Trophoblast cell (in vitro differentiated cells and primary cell): Measurements from ENCODE around the gene FOXK2.
"Not testable (repeated sequence)": the region's sequence is repeated elsewhere in the genome, so short reads cannot be mapped to it uniquely, and the experiment has no call there.

Experiments
- DNase-seq, 2 donors: peaks; one replicate each; pipeline ENCODE4 v3.0.0-alpha.2; 2016
- H2AFZ ChIP-seq: 2 replicates; pipeline ENCODE4 v1.6.1; 2013; ENCODE audit warnings: low read length, moderate library complexity, mild to moderate bottlenecking; ENCODE audit not compliant: insufficient read depth, poor library complexity
- H2AK5ac ChIP-seq: 2 replicates; pipeline ENCODE4 v1.6.1; 2013; ENCODE audit warnings: mild to moderate bottlenecking, low read length
- H2BK120ac ChIP-seq: 2 replicates; pipeline ENCODE4 v1.6.1; 2013; ENCODE audit warnings: low read length, mild to moderate bottlenecking, moderate library complexity; ENCODE audit not compliant: insufficient read depth, poor library complexity
- H2BK12ac ChIP-seq: 2 replicates; pipeline ENCODE4 v1.6.1; 2013; ENCODE audit warnings: mild to moderate bottlenecking, low read length, moderate library complexity
- H2BK5ac ChIP-seq: 2 replicates; pipeline ENCODE4 v1.6.1; 2013; ENCODE audit warnings: low read length, low read depth, moderate library complexity, mild to moderate bottlenecking; ENCODE audit not compliant: poor library complexity
- H3K14ac ChIP-seq: 2 replicates; pipeline ENCODE4 v1.6.1; 2013; ENCODE audit warnings: mild to moderate bottlenecking, low read length
- H3K18ac ChIP-seq: 2 replicates; pipeline ENCODE4 v1.6.1; 2013; ENCODE audit warnings: mild to moderate bottlenecking, low read length
- H3K23ac ChIP-seq: 2 replicates; pipeline ENCODE4 v1.6.1; 2013; ENCODE audit warnings: low read length
- H3K27ac ChIP-seq: 2 replicates; pipeline ENCODE4 v1.5.1; 2013; ENCODE audit warnings: low read depth, mild to moderate bottlenecking, inconsistent platforms, low read length, moderate library complexity
- H3K27me3 ChIP-seq: 2 replicates; pipeline ENCODE4 v1.6.1; 2013; ENCODE audit warnings: inconsistent platforms, mild to moderate bottlenecking, low read length, moderate library complexity; ENCODE audit not compliant: insufficient read depth
- H3K36me3 ChIP-seq, 2 experiments: 1 replicate in 1 of 2; 2 replicates in 1 of 2; pipeline ENCODE4 v1.6.1; 2013; ENCODE audit warnings: low read length in 2 of 2, mild to moderate bottlenecking in 2 of 2, moderate library complexity in 1 of 2; ENCODE audit not compliant: insufficient read depth in 2 of 2, control insufficient read depth in 1 of 2
- H3K4ac ChIP-seq: 2 replicates; pipeline ENCODE4 v1.6.1; 2013; ENCODE audit warnings: low read depth, mild to moderate bottlenecking, low read length, moderate library complexity
- H3K4me1 ChIP-seq, 2 experiments: 1 replicate in 1 of 2; 2 replicates in 1 of 2; pipeline ENCODE4 v1.6.1; 2013; ENCODE audit warnings: low read length in 2 of 2, mild to moderate bottlenecking in 2 of 2, moderate library complexity in 1 of 2; ENCODE audit not compliant: insufficient read depth in 2 of 2, control insufficient read depth in 1 of 2
- H3K4me2 ChIP-seq: 2 replicates; pipeline ENCODE4 v1.6.1; 2013; ENCODE audit warnings: inconsistent platforms, mild to moderate bottlenecking, low read length, moderate library complexity
- H3K4me3 ChIP-seq: 2 replicates; pipeline ENCODE4 v1.5.1; 2013; ENCODE audit warnings: mild to moderate bottlenecking, low read depth, low read length, inconsistent platforms
- H3K79me1 ChIP-seq: one replicate; pipeline ENCODE4 v1.6.1; 2013; ENCODE audit warnings: low read length
- H3K79me2 ChIP-seq: 2 replicates; pipeline ENCODE4 v1.6.1; 2013; ENCODE audit warnings: low read length, mild to moderate bottlenecking; ENCODE audit not compliant: control insufficient read depth, insufficient read depth, poor library complexity
- H3K9ac ChIP-seq: 2 replicates; pipeline ENCODE4 v1.6.1; 2013; ENCODE audit warnings: mild to moderate bottlenecking, low read length
- H3K9me3 ChIP-seq: 2 replicates; pipeline ENCODE4 v1.6.1; 2013; ENCODE audit warnings: low read depth, mild to moderate bottlenecking, control low read depth, inconsistent platforms, low read length; ENCODE audit not compliant: insufficient read depth
- H4K12ac ChIP-seq: 2 replicates; pipeline ENCODE4 v1.6.1; 2013; ENCODE audit warnings: low read depth, mild to moderate bottlenecking, low read length, moderate library complexity
- H4K8ac ChIP-seq: 2 replicates; pipeline ENCODE4 v1.6.1; 2013; ENCODE audit warnings: low read depth, mild to moderate bottlenecking, low read length, moderate library complexity
- H4K91ac ChIP-seq: one replicate; pipeline ENCODE4 v1.6.1; 2013; ENCODE audit warnings: low read depth, mild to moderate bottlenecking, low read length, moderate library complexity
- whole genome bisulfite sequencing: extraction: QIAGEN DNeasy Blood & Tissue Kit; methylation state at CpG from one replicate; pipeline ENCODE4 v1.1.7; 2013; ENCODE audit warnings: missing lambda C conversion rate; ENCODE audit not compliant: insufficient read length, insufficient coverage; ENCODE audit errors: extremely low coverage; 5-methylcytosine and 5-hydroxymethylcytosine counted together

Gene FOXK2

GRCh38 chr17:82511642-82512041, 7.9 kb upstream of the FOXK2 start:
- H3K14ac ChIP-seq, H2AFZ ChIP-seq, H3K36me3 ChIP-seq, H3K4me3 ChIP-seq, H2BK5ac ChIP-seq, H3K4ac ChIP-seq, DNase-seq, H4K91ac ChIP-seq, H3K79me1 ChIP-seq, H2BK12ac ChIP-seq, H3K23ac ChIP-seq, H3K79me2 ChIP-seq, H3K9me3 ChIP-seq, H2BK120ac ChIP-seq, H3K27ac ChIP-seq, H3K4me1 ChIP-seq, H3K9ac ChIP-seq, H3K27me3 ChIP-seq, H3K18ac ChIP-seq, H2AK5ac ChIP-seq, H4K8ac ChIP-seq, H4K12ac ChIP-seq, H3K4me2 ChIP-seq: not testable (repeated sequence)
- WGBS, result no CpG with 5 or more reads among the region's 5 CpGs

DNA sequence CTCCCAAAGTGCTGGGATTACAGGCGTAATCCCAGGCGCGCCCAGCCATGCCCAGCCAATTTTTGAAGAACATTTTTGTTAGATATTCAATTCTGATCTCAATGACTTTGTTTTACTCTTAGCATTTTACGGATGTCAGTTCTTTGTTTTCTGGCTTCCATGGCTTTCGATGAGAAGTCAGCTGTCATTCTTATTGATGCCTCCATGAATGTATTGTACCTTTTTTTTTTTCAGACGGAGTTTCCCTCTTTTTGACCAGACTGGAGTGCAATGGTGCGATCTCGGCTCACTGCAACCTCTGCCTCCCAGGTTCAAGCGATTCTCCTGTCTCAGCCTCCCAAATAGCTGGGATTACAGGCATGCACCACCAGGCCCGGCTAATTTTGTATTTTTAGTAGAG, 5.7 kb upstream of the FOXK2 start:
- H3K27ac ChIP-seq, H2AFZ ChIP-seq, H3K27me3 ChIP-seq, H3K4me2 ChIP-seq, H3K4me1 ChIP-seq, H3K79me1 ChIP-seq, H2BK12ac ChIP-seq, H2BK5ac ChIP-seq, H4K12ac ChIP-seq, H2AK5ac ChIP-seq, H3K9ac ChIP-seq, H3K18ac ChIP-seq, H3K9me3 ChIP-seq, H4K8ac ChIP-seq, H4K91ac ChIP-seq, H2BK120ac ChIP-seq, H3K14ac ChIP-seq, H3K4me3 ChIP-seq, H3K79me2 ChIP-seq, H3K23ac ChIP-seq, H3K36me3 ChIP-seq, H3K4ac ChIP-seq, DNase-seq: not testable (repeated sequence)
- no CpG with 5 or more reads among the region's 10 CpGs for WGBS

- Histone ChIP-seq H4K8ac (no peak overlapping the region), H4K91ac (no peak overlapping the region), H3K18ac (no peak overlapping the region), H3K23ac (no peak overlapping the region), H3K4me1 (peaks cover 2 to 4% of the 10 kb centered on the region in 2 experiments), H3K27ac (no peak overlapping the region), H3K27me3 (no peaks in the 10 kb centered on the region), H2BK12ac (no peak overlapping the region), H3K4ac (no peak overlapping the region), H2AK5ac (no peak overlapping the region), H3K36me3 (no peaks in the 10 kb centered on the region), H3K79me2 (peaks cover 13% of the 10 kb centered on the region), H3K4me2 (no peak overlapping the region), H3K14ac (no peak overlapping the region), H4K12ac (no peak overlapping the region), H2BK120ac (no peak overlapping the region), H2BK5ac (no peak overlapping the region), H3K4me3 (no peak overlapping the region), H3K9me3 (no peaks in the 10 kb centered on the region), H3K9ac (no peak overlapping the region), H3K79me1 (peaks cover 10% of the 10 kb centered on the region), H2AFZ (no peak overlapping the region)
- peak; percentile 88 to 90 for DNase-seq
- WGBS, result no CpG with 5 or more reads among the region's 10 CpGs
Observed at GRCh38 chr17:82517230-82517865, 2.2 kb upstream of the FOXK2 start.

GRCh38 chr17:82519971-82520903, 705 bp downstream of the FOXK2 start:
- Histone ChIP-seq H3K23ac (no peak overlapping the region), H3K9ac (peak overlapping the region; percentile 90), H3K27ac (peak overlapping the region; percentile 27), H2BK120ac (peak overlapping the region; percentile 44), H3K36me3 (no peaks in the 10 kb centered on the region), H2AK5ac (no peak overlapping the region), H4K8ac (peak overlapping the region; percentile 62), H3K79me2 (peaks cover 21% of the 10 kb centered on the region), H4K91ac (peak overlapping the region; percentile 84), H3K4me2 (peak overlapping the region; percentile 67), H2BK5ac (peak overlapping the region; percentile 37), H3K14ac (peak overlapping the region; percentile 58), H4K12ac (peak overlapping the region; percentile 17), H3K27me3 (no peaks in the 10 kb centered on the region), H3K4ac (peak overlapping the region; percentile 89), H3K79me1 (peaks cover 10% of the 10 kb centered on the region), H2BK12ac (no peak overlapping the region), H2AFZ (no peak overlapping the region), H3K9me3 (no peaks in the 10 kb centered on the region), H3K18ac (peak overlapping the region; percentile 48), H3K4me1 (peaks cover 5 to 7% of the 10 kb centered on the region in 2 experiments), H3K4me3 (peak overlapping the region; percentile 94)
- no CpG with 5 or more reads among the region's 94 CpGs for WGBS
- peak in 1 of 2 donors; percentile 43 for DNase-seq
